Measurements from ENCODE around the gene FAM209A. TPM values are rescaled to one million over a fixed set of nuclear protein-coding genes. Genes with fewer than 3 reads are reported as not detected.

The FAM209A gene
- total and polyA plus RNA-seq, 10 of the 15 experiments (the other 5 are each of a cell fraction or from before 2014, with no cell fraction given) = 0.11 to 0.51 (median 0.32) TPM; not detected in 4

- DNase-seq (ENCODE audit: low read depth, low spot score) (no peak), FAIRE-seq (no peak), ATAC-seq (no peak)
- H3K36me3 ChIP-seq (ENCODE audit: control insufficient read depth in 2 of 2, insufficient read depth in 2 of 2, low read length in 1 of 2) = peaks cover 21 to 28% of the 10 kb centered on the region in 2 experiments
- H3K79me2 ChIP-seq (ENCODE audit: control insufficient read depth, insufficient read depth, low read length) = no peaks in the 10 kb centered on the region
- no peak overlapping the region for H3K4me2 ChIP-seq (ENCODE audit: control insufficient read depth, insufficient read depth)
- ChIA-PET SMC1A (ENCODE audit: uncharacterized antibody, unreplicated experiment) (no interaction called here), POLR2A (no interaction called here), CTCF (no interaction called here), RAD21 (ENCODE audit: unreplicated experiment) (no interaction called here)
- TF ChIP-seq RAD21 (IDR thresholded peaks at IDR 0.05; ENCODE audit: insufficient read depth, low read depth, low read length) (no peak), BCL11A (IDR thresholded peaks at IDR 0.05; ENCODE audit: low read depth, low read length) (no peak), USF2 (IDR thresholded peaks at IDR 0.05; ENCODE audit: borderline replicate concordance, low read depth, low read length) (no peak), STAT3 (IDR thresholded peaks at IDR 0.05; ENCODE audit: low read depth, low read length) (no peak), TAF1 (IDR thresholded peaks at IDR 0.05; ENCODE audit: borderline replicate concordance, low read depth, low read length) (no peak), HSF1 (IDR thresholded peaks at IDR 0.05; ENCODE audit: low read depth, low read length) (no peak), NFYB (IDR thresholded peaks at IDR 0.05; ENCODE audit: insufficient read depth, low read depth, low read length) (no peak)
- no peaks in the 10 kb centered on the region for H3K4me1 ChIP-seq (ENCODE audit: control insufficient read depth, insufficient read depth, low read length)
- WGBS (ENCODE audit: insufficient coverage, insufficient replicate concordance, low lambda C conversion rate, missing lambda C conversion rate) = 97% methylated on average over 5 of the region's 5 CpGs
- no peaks in the 10 kb centered on the region for H3K27me3 ChIP-seq (replicated peaks in 1 of 2; ENCODE audit: control insufficient read depth in 2 of 2, insufficient read depth in 2 of 2, low read length in 1 of 2)
- BruUV-seq (replicated peaks) = no TSS peak
- H2AFZ ChIP-seq (ENCODE audit: control insufficient read depth, low read depth, low read length) = no peak overlapping the region
- intact Hi-C loops (cut with micrococcal nuclease; ENCODE audit: unreplicated experiment) (no loop called here), in situ Hi-C loops (cut with MboI) (no loop called here)
- H3K9me3 ChIP-seq (replicated peaks; ENCODE audit: control insufficient read depth, insufficient read depth, low read length) = no peaks in the 10 kb centered on the region
- H3K4me3 ChIP-seq = no peak overlapping the region
- H4K20me1 ChIP-seq (ENCODE audit: control insufficient read depth, insufficient read depth) = no peaks in the 10 kb centered on the region
- no peak overlapping the region for H3K27ac ChIP-seq (ENCODE audit: control insufficient read depth, insufficient read depth)
- no peak overlapping the region for H3K9ac ChIP-seq (ENCODE audit: control insufficient read depth, insufficient read depth, low read length)
These were observed 36.0 kb upstream of the FAM209A start for GRCh38 chr20:56488566-56488965.
